D341Med (cell line): ENCODE data around the gene CERS1.
"Not testable (repeated sequence)": the region's sequence is repeated elsewhere in the genome, so short reads cannot be mapped to it uniquely, and the experiment has no call there.

ENCODE experiments used
- DNase-seq: peaks from one replicate; pipeline ENCODE4 v3.0.0; 2012; ENCODE audit warnings: low spot score

CERS1 gene

GRCh38 chr19:18919086-18919899 lies 23.3 kb upstream of the CERS1 start, which contains the start of the genes COPE and DDX49:
COPE (minus strand) TSS chr19:18919387; CDS start chr19:18919348, 39 bp downstream.
DDX49 (plus strand) TSS chr19:18919715; CDS start chr19:18919742, 27 bp downstream.
- peak; percentile 95 for DNase-seq

GRCh38 chr19:18917593-18917992 lies 21.6 kb upstream of the CERS1 start:
- not testable (repeated sequence) for DNase-seq

GRCh38 chr19:18915639-18916038 lies 19.7 kb upstream of the CERS1 start:
- peak; percentile 83 for DNase-seq

- DNase-seq, result no peak
Measured at GRCh38 chr19:18913466-18913865, 17.5 kb upstream of the CERS1 start.

GRCh38 chr19:18912933-18913332 lies 17.0 kb upstream of the CERS1 start:
- DNase-seq, result no peak

GRCh38 chr19:18910801-18911436 lies 15.0 kb upstream of the CERS1 start:
- DNase-seq, result no peak

- DNase-seq, result no peak
Measured at GRCh38 chr19:18910010-18910409, 14.1 kb upstream of the CERS1 start.

GRCh38 chr19:18908917-18909619 lies 13.1 kb upstream of the CERS1 start:
- DNase-seq, result no peak

GRCh38 chr19:18906605-18907519 lies 10.9 kb upstream of the CERS1 start:
- no peak for DNase-seq

GRCh38 chr19:18905513-18906236 lies 9.7 kb upstream of the CERS1 start:
- DNase-seq, result no peak

GRCh38 chr19:18905058-18905456 lies 9.1 kb upstream of the CERS1 start:
- no peak for DNase-seq

- DNase-seq, result no peak
Measured at GRCh38 chr19:18904334-18905057, 8.5 kb upstream of the CERS1 start.

GRCh38 chr19:18903156-18904037 lies 7.4 kb upstream of the CERS1 start:
- no peak for DNase-seq

GRCh38 chr19:18902519-18902918 lies 6.6 kb upstream of the CERS1 start:
- DNase-seq, result not testable (repeated sequence)

GRCh38 chr19:18901491-18901890 lies 5.5 kb upstream of the CERS1 start:
- DNase-seq, result no peak

- DNase-seq, result no peak
Measured at GRCh38 chr19:18900700-18901481, 4.9 kb upstream of the CERS1 start.

GRCh38 chr19:18899624-18900560 lies 3.9 kb upstream of the CERS1 start:
- DNase-seq, result no peak
